Sigmoid colon (tissue), 7 donors: ENCODE results near the gene UBALD1. TPM values are rescaled to one million over a fixed set of nuclear protein-coding genes. Genes with fewer than 3 reads are reported as not detected.

Source experiments
- DNase-seq: peaks from one replicate; pipeline ENCODE4 v3.0.0-alpha.2; 2019
- H3K27ac ChIP-seq, 4 donors: fragments of 200-600 bp; sonication (generic); one replicate each; pipeline ENCODE4 v1.5.1; 2016 to 2019; ENCODE audit warnings: mild to moderate bottlenecking in 1 of 4
- H3K27me3 ChIP-seq, 3 donors: fragments of 200-600 bp; sonication (generic); one replicate each; pipeline ENCODE4 v1.5.1; 2019; ENCODE audit warnings: mild to moderate bottlenecking in 1 of 3
- H3K36me3 ChIP-seq, 4 donors: fragments of 200-600 bp; sonication (generic); one replicate each; pipeline ENCODE4 v1.5.1; 2016 to 2019
- H3K4me1 ChIP-seq, 4 donors: fragments of 200-600 bp; sonication (generic); one replicate each; pipeline ENCODE4 v1.5.1; 2017 to 2019
- H3K4me3 ChIP-seq, 4 donors: fragments of 200-600 bp; sonication (generic); one replicate each; pipeline ENCODE4 v1.5.1; 2017 to 2019; ENCODE audit warnings: mild to moderate bottlenecking in 2 of 4, moderate library complexity in 1 of 4
- H3K9me3 ChIP-seq, 4 donors: fragments of 200-600 bp in 3 of 4; sonication (generic) in 3 of 4; one replicate each; pipeline versions ENCODE4 v1.5.1 to v1.6.1; 2013 to 2019
- EP300 ChIP-seq, 4 donors: sonication (generic); formaldehyde crosslinking; IDR thresholded peaks; one replicate each; pipeline ENCODE4 v1.6.1; 2017; ENCODE audit warnings: antibody characterized with exemption in 4 of 4
- POLR2A ChIP-seq, 2 donors: fragments of 450-650 bp; IDR thresholded peaks; one replicate each; pipeline ENCODE4 v1.6.1; 2016; ENCODE audit warnings: antibody characterized with exemption in 2 of 2, mild to moderate bottlenecking in 2 of 2, moderate library complexity in 2 of 2
- POLR2AphosphoS5 ChIP-seq, 4 donors: sonication (generic); formaldehyde crosslinking; IDR thresholded peaks; one replicate each; pipeline ENCODE4 v1.6.1; 2017; ENCODE audit warnings: antibody characterized with exemption in 4 of 4
- WGBS, 2 donors: extraction: QIAGEN DNeasy Blood & Tissue Kit; methylation state at CpG; one replicate each; pipeline ENCODE4 v1.1.7; 2013; 5-methylcytosine and 5-hydroxymethylcytosine counted together
- intact Hi-C: fragments of 100-400 bp; cut with DNase I; formaldehyde crosslinking; loops from one replicate; pipeline ENCODE4 v1.15.1; 2023
- polyA plus RNA-seq, 3 donors: library from polyadenylated mRNA; stranded (reverse); fragments of 200-250 nt; gene quantifications; one replicate each; pipeline ENCODE4 v1.2.3, GENCODE V29; 2013
- total RNA-seq, 4 donors: library from RNA; depleted of rRNA; stranded (reverse); fragments of >200 nt; gene quantifications; one replicate each; pipeline ENCODE4 v1.1.0, GENCODE V29; 2016
- TF ChIP-seq, protein P1 (sequence below), 4 experiments: fragments of 450-650 bp in 3 of 4; fragments of 200-600 bp in 1 of 4; IDR thresholded peaks; one replicate each; pipeline ENCODE4 v1.5.1; 2016 to 2019; ENCODE audit warnings: antibody characterized with exemption in 4 of 4, mild to moderate bottlenecking in 3 of 4, moderate library complexity in 2 of 4
- donor health status: healthy with polysubstance abuse.
- donor health status: Bipolar disorder and iron deficiency.
- donor health status: healthy.

UBALD1 gene
- total and polyA plus RNA-seq, 7 donors, result 7.6 to 22.9 (median 12.6) TPM

DNA sequence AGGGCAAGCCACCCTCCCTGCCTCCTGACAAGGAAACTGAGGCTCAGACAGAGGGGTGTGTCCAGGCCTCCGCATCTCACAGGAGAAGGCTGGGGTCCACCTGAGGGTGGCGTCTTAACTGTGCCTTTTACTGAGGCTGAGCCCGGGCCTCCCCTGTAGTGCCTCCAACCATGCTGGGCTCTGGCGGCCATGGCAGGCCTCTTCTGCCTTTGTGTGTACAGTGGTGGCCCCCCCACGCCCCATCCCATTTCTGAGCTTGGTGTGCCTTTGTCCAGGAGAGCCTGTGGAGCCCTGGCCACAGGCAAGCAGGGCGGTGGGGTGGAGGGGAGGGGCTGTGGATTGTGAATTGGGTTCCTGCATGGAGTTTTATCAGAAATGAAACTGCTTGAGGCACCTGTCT, 41.1 kb upstream of the UBALD1 start:
- no peak for DNase-seq
- H3K36me3 ChIP-seq, result peaks cover 17 to 91% (median 53%) of the 10 kb centered on the region in 4 donors
- no peaks in the 10 kb centered on the region for H3K27me3 ChIP-seq
- no peak overlapping the region for H3K4me3 ChIP-seq
- no peaks in the 10 kb centered on the region for H3K9me3 ChIP-seq
- intact Hi-C loops, result no loop called here
- TF ChIP-seq POLR2A (IDR thresholded peaks at IDR 0.05) (no peak), POLR2AphosphoS5 (IDR thresholded peaks at IDR 0.05) (no peak), EP300 (IDR thresholded peaks at IDR 0.05) (no peak)
- TF ChIP-seq, protein P1, sequence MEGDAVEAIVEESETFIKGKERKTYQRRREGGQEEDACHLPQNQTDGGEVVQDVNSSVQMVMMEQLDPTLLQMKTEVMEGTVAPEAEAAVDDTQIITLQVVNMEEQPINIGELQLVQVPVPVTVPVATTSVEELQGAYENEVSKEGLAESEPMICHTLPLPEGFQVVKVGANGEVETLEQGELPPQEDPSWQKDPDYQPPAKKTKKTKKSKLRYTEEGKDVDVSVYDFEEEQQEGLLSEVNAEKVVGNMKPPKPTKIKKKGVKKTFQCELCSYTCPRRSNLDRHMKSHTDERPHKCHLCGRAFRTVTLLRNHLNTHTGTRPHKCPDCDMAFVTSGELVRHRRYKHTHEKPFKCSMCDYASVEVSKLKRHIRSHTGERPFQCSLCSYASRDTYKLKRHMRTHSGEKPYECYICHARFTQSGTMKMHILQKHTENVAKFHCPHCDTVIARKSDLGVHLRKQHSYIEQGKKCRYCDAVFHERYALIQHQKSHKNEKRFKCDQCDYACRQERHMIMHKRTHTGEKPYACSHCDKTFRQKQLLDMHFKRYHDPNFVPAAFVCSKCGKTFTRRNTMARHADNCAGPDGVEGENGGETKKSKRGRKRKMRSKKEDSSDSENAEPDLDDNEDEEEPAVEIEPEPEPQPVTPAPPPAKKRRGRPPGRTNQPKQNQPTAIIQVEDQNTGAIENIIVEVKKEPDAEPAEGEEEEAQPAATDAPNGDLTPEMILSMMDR (IDR thresholded peaks at IDR 0.05), result no peak
- H3K27ac ChIP-seq, result no peak overlapping the region
- peaks cover 0 to 16% (median 15%) of the 10 kb centered on the region in 4 donors for H3K4me1 ChIP-seq
- 96 to 97% methylated on average over 6 of the region's 6 CpGs for WGBS, 2 donors

DNA sequence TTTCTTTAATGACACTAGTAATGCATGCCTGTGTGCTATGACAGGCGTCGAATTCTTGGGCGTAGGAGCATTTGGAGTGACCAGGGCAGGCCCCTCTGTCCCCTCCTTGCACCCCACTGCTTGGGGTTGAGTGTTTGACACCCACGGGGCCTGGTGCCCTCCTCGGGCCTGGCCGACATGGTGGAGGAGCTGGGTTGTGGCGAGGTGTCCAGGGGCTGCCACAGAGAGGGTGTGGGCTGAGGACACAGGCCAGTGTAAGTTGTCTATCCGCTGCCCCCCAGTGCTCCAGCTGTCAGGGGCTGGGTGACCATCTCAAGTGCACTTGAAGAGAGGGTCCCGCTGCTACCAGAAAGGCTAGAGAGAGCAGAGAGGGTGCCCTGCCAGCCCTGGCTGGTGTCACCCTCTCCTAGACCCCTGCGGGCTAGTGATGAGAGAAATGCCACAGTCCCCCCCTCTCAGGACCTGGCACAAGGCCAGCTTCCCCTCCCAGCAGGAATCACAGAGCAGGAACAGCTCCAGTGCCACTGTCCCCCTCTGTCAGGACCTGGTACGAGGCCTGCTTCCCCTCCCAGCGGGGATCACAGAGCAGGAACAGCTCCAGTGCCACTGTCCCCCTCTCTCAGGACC, 40.4 kb upstream of the UBALD1 start:
- intact Hi-C loops, result no loop called here
- Histone ChIP-seq H3K27ac (no peak overlapping the region), H3K27me3 (no peaks in the 10 kb centered on the region), H3K4me3 (no peak overlapping the region), H3K4me1 (peaks cover 0 to 9% (median 9%) of the 10 kb centered on the region in 4 donors), H3K36me3 (peaks cover 17 to 96% (median 53%) of the 10 kb centered on the region in 4 donors), H3K9me3 (no peaks in the 10 kb centered on the region)
- TF ChIP-seq EP300 (IDR thresholded peaks at IDR 0.05) (no peak), POLR2A (IDR thresholded peaks at IDR 0.05) (no peak), POLR2AphosphoS5 (IDR thresholded peaks at IDR 0.05) (no peak)
- TF ChIP-seq, protein P1 (IDR thresholded peaks at IDR 0.05), result no peak
- 68 to 91% methylated on average over 12 of the region's 12 CpGs for WGBS, 2 donors
- DNase-seq, result no peak

DNA sequence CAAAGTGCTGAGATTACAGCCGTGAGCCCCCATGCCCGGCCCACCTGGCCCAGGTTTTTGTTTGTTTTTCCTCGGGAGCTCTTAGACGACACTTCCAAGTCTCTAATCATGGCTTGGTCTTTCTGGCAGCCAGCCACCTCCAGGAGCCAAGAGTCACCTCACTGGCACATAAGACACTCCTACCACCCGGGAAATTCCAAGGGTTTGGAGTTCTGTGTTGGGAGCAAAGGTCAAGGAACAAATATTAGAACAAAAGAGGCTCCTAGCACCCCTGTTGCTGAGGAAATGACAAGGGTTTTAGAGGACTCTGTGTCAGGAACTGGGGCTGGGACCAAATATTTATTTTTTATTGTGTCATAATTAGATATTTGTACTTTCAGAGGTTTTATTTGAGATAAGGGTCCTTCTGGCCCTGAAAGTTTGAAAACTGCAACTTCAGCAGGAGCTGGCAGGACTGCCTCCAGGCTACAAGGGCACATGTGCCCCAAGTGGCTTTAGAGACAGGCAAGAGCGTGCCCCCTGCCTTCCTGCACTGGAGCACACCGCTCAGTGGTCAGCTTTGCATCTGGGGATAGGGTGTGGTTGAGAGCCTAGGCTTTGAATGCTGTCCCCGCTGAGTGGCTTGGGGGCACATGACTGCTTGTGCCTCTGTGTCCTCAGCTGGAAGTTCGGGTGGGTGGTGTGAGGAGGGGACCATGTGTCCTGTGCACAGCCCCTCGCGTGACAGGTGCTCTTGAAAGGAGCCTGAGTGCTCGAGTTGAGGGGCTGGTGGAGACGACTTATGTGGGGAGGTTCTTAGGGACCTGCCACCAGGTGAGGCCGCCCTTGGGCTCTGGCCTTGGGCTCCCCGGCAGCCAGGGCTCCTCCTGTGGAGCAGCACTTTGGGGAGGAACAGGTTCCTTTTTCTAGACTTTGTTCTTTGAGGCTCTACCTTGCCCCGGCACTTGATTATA, 39.6 kb upstream of the UBALD1 start:
- DNase-seq, result no peak
- peaks cover 17 to 89% (median 53%) of the 10 kb centered on the region in 4 donors for H3K36me3 ChIP-seq
- H3K27me3 ChIP-seq, result no peaks in the 10 kb centered on the region
- TF ChIP-seq, protein P1 (IDR thresholded peaks at IDR 0.05), result no peak
- no peak for TF ChIP-seq POLR2AphosphoS5 (IDR thresholded peaks at IDR 0.05)
- no peak for TF ChIP-seq EP300 (IDR thresholded peaks at IDR 0.05)
- no peak for TF ChIP-seq POLR2A (IDR thresholded peaks at IDR 0.05)
- no peaks in the 10 kb centered on the region for H3K9me3 ChIP-seq
- no peak overlapping the region for H3K4me3 ChIP-seq
- no peak overlapping the region for H3K27ac ChIP-seq
- WGBS, 2 donors, result 36 to 76% methylated on average over 16 of the region's 16 CpGs
- intact Hi-C loops, result no loop called here
- H3K4me1 ChIP-seq, result peaks cover 0 to under 1% (median under 1%) of the 10 kb centered on the region in 4 donors

DNA sequence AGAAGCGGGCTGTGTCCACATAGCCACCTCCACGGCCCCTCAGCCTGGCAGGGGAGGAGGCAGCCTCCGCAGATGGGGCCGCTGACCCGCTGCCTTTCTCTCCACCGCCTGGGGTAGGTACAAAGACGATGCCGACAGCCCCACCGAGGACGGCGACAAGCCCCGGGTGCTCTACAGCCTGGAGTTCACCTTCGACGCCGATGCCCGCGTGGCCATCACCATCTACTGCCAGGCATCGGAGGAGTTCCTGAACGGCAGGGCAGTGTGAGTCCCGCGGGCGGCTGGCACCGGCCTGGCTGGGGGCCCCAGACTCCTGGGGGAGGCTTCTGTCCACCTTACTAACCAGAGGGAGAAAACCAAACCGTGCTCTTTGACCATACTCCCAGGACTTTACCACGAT, 37.9 kb upstream of the UBALD1 start:
- H3K9me3 ChIP-seq, result no peaks in the 10 kb centered on the region
- WGBS, 2 donors, result 90 to 92% methylated on average over 25 of the region's 25 CpGs
- H3K27ac ChIP-seq, result no peak overlapping the region
- peaks cover 17 to 73% (median 41%) of the 10 kb centered on the region in 4 donors for H3K36me3 ChIP-seq
- intact Hi-C loops, result no loop called here
- no peaks in the 10 kb centered on the region for H3K4me1 ChIP-seq
- no peak for DNase-seq
- no peak for TF ChIP-seq POLR2A (IDR thresholded peaks at IDR 0.05)
- TF ChIP-seq, protein P1 (IDR thresholded peaks at IDR 0.05), result no peak
- no peak for TF ChIP-seq POLR2AphosphoS5 (IDR thresholded peaks at IDR 0.05)
- no peak for TF ChIP-seq EP300 (IDR thresholded peaks at IDR 0.05)
- H3K4me3 ChIP-seq, result no peak overlapping the region
- no peaks in the 10 kb centered on the region for H3K27me3 ChIP-seq
